Measurements from ENCODE around the gene SLC35F4. TPM values are rescaled to one million over a fixed set of nuclear protein-coding genes. Genes with fewer than 3 reads are reported as not detected.

SLC35F4 gene
- total and polyA plus RNA-seq, 2 of the 4 experiments (the other 2 are of a cell fraction) = not detected

DNA sequence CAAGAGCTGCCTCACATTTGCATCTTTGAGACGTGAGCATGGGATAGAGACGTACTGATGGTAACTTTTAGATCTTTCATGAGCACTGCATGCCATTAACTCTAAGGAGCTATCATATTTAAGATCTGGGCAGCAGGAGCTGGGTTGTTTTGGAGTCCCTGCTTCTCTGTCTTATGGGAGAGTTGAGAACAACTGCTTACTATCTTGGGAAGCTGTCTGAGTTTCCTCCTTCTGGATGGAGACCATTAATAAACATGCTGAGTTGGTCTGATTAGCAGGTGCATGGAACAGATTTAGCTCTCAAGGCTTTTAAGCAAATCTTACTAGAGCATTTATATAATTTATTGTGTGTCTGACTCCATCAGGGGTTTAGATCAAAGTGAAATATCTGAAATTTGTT, 252.9 kb downstream of the SLC35F4 start:
- no peaks in the 10 kb centered on the region for H3K27me3 ChIP-seq (ENCODE audit: control insufficient read depth, insufficient read depth, low read length)
- H3K14ac ChIP-seq (replicated peaks; ENCODE audit: low read depth, low read length) = no peak overlapping the region
- ChIA-PET CTCF (no interaction called here), POLR2A (ENCODE audit: unreplicated experiment) (no interaction called here)
- BruUV-seq (replicated peaks) = no TSS peak
- H3K18ac ChIP-seq (ENCODE audit: low read depth, low read length) = no peak overlapping the region
- no peaks in the 10 kb centered on the region for H3K79me1 ChIP-seq (ENCODE audit: low read depth in 1 of 2, low read length in 2 of 2)
- no peak overlapping the region for H2AFZ ChIP-seq (replicated peaks; ENCODE audit: low read length, poor library complexity)
- H3K4me1 ChIP-seq (ENCODE audit: control insufficient read depth, insufficient read depth, low read length) = no peaks in the 10 kb centered on the region
- H3K4me3 ChIP-seq (ENCODE audit: insufficient read depth, low read depth, low read length) = no peak overlapping the region
- H3K36me3 ChIP-seq (ENCODE audit: control insufficient read depth, insufficient read depth, low read length) = no peaks in the 10 kb centered on the region
- intact Hi-C loops (cut with micrococcal nuclease) (no loop called here), dilution Hi-C loops (cut with HindIII; ENCODE audit: low sequenced_read_pairs, unreplicated experiment) (no loop called here), in situ Hi-C loops (cut with MboI; ENCODE audit: low sequenced_read_pairs) (no loop called here)
- no peak for ATAC-seq (ENCODE audit: low read depth)
- H3K27ac ChIP-seq (ENCODE audit: insufficient read depth, low read length) = no peak overlapping the region
- H4K91ac ChIP-seq (ENCODE audit: insufficient read depth, low read depth, low read length) = no peak overlapping the region
- no peak overlapping the region for H3K23ac ChIP-seq (ENCODE audit: low read depth, low read length)
- no peak overlapping the region for H3K4ac ChIP-seq (ENCODE audit: low read depth, low read length)
- H3K9me3 ChIP-seq (ENCODE audit: control insufficient read depth, insufficient read depth, low read length) = peaks cover 5% of the 10 kb centered on the region
- H3K56ac ChIP-seq (ENCODE audit: extremely low read depth, insufficient read depth, low read length) = no peak overlapping the region
- no peak overlapping the region for H2BK15ac ChIP-seq (ENCODE audit: low read depth, low read length)
- no peak overlapping the region for H4K8ac ChIP-seq (ENCODE audit: low read depth in 2 of 2, low read length in 2 of 2)
- H4K5ac ChIP-seq (ENCODE audit: low read depth, low read length) = no peak overlapping the region
- H2BK5ac ChIP-seq (ENCODE audit: low read depth, low read length, poor library complexity, severe bottlenecking) = no peak overlapping the region
- no peak overlapping the region for H3K9ac ChIP-seq (ENCODE audit: low read depth, low read length)
- no peak for DNase-seq
- no peak overlapping the region for H2BK120ac ChIP-seq (ENCODE audit: low read depth, low read length)
- no peaks in the 10 kb centered on the region for H3K9me1 ChIP-seq (ENCODE audit: insufficient read depth, low read length)
- H3K4me2 ChIP-seq (ENCODE audit: low read depth, low read length) = no peak overlapping the region
- no peak overlapping the region for H2AK9ac ChIP-seq (replicated peaks; ENCODE audit: low read depth, low read length, poor library complexity)
- H4K20me1 ChIP-seq (ENCODE audit: insufficient read depth, low read length) = no peaks in the 10 kb centered on the region
- no peak overlapping the region for H2BK20ac ChIP-seq (ENCODE audit: low read depth, low read length)
- no peak overlapping the region for H2AK5ac ChIP-seq (ENCODE audit: low read depth, low read length)
- no CpG with 5 or more reads among the region's 2 CpGs for WGBS, 2 experiments (ENCODE audit: extremely low coverage in 2 of 2, insufficient read length in 1 of 2)
- TF ChIP-seq RCOR1 (IDR thresholded peaks at IDR 0.05; ENCODE audit: insufficient replicate concordance, low read length) = no peak
- no peak for TF ChIP-seq ELK1 (IDR thresholded peaks at IDR 0.05; ENCODE audit: borderline replicate concordance, low read depth, low read length)
- no peak for TF ChIP-seq RFX5 (IDR thresholded peaks at IDR 0.05; ENCODE audit: low read depth, low read length)
- TF ChIP-seq CHD1 (IDR thresholded peaks at IDR 0.05; ENCODE audit: low read depth, low read length) = no peak
- TF ChIP-seq MAFK (IDR thresholded peaks at IDR 0.05; ENCODE audit: low read depth, low read length) = no peak
- TF ChIP-seq CTCF (conservative IDR thresholded peaks at IDR 0.05; ENCODE audit: low read depth, low read length) = no peak
- TF ChIP-seq MAZ (IDR thresholded peaks at IDR 0.05; ENCODE audit: borderline replicate concordance, low read depth, low read length) = no peak
- TF ChIP-seq CEBPB (IDR thresholded peaks at IDR 0.05; ENCODE audit: low read depth, low read length) = no peak
- no peak for TF ChIP-seq FOS (IDR thresholded peaks at IDR 0.05; ENCODE audit: low read depth, low read length)
- TF ChIP-seq BHLHE40 (IDR thresholded peaks at IDR 0.05; ENCODE audit: low read depth, low read length) = no peak
- no peak for TF ChIP-seq USF2 (IDR thresholded peaks at IDR 0.05; ENCODE audit: low read depth, low read length)
- TF ChIP-seq RAD21 (IDR thresholded peaks at IDR 0.05; ENCODE audit: low read length) = no peak
- TF ChIP-seq MXI1 (IDR thresholded peaks at IDR 0.05; ENCODE audit: borderline replicate concordance, low read depth, low read length) = no peak
- TF ChIP-seq SMC3 (IDR thresholded peaks at IDR 0.05; ENCODE audit: low read depth, low read length) = no peak
